Endothelial cell of umbilical vein (primary cell): Measurements from ENCODE around the gene GNAQ. TPM values are rescaled to one million over a fixed set of nuclear protein-coding genes. Genes with fewer than 3 reads are reported as not detected.
"Not testable (repeated sequence)": the region's sequence is repeated elsewhere in the genome, so short reads cannot be mapped to it uniquely, and the experiment has no call there.

Experiments
- BruUV-seq: library from RNA; stranded (reverse); fragments of 400-500 nt; replicated peaks from 2 replicates; lab custom pipeline; 2021; lab: Mats Ljungman, UMichigan
- CTCF ChIA-PET: fragments of 300-600, 350-600 bp; sonication (Branson Sonifier 250); formaldehyde crosslinking; loops from one replicate; lab custom pipeline; 2021; ENCODE audit warnings: antibody characterized with exemption, inconsistent platforms; lab: Charles Lee
- POLR2A ChIA-PET: fragments of 300-600, 350-600 bp; sonication (Branson Sonifier 250); formaldehyde crosslinking; loops from one replicate; lab custom pipeline; 2021; ENCODE audit warnings: antibody characterized with exemption, inconsistent platforms; lab: Charles Lee
- DNase-seq: peaks from one replicate; pipeline ENCODE4 v3.0.0-alpha.2; 2011; ENCODE audit warnings: low read depth, low spot score
- FAIRE-seq: peaks from 2 replicates; lab custom pipeline; 2011; peaks lifted over from hg19 to GRCh38; lab: Jason Lieb, UNC
- H2AFZ ChIP-seq: 2 replicates; pipeline ENCODE4 v1.6.0; 2012; ENCODE audit warnings: low read depth, low read length, control low read depth, inconsistent platforms
- H3K27ac ChIP-seq: 2 replicates; pipeline ENCODE4 v1.5.1; 2011; ENCODE audit warnings: low read depth, mild to moderate bottlenecking, control low read depth, low read length, moderate library complexity; ENCODE audit not compliant: insufficient read depth
- H3K27me3 ChIP-seq, 2 experiments: 2 replicates each; pipeline versions ENCODE4 v1.6.0 to v1.6.1; 2011; ENCODE audit warnings: low read length in 2 of 2, mixed read lengths in 1 of 2; ENCODE audit not compliant: control insufficient read depth in 2 of 2, insufficient read depth in 2 of 2
- H3K36me3 ChIP-seq, 2 experiments: 2 replicates in 1 of 2; 3 replicates in 1 of 2; pipeline ENCODE4 v1.5.1; 2011; ENCODE audit warnings: low read length in 2 of 2, mild to moderate bottlenecking in 1 of 2, moderate library complexity in 1 of 2; ENCODE audit not compliant: control insufficient read depth in 2 of 2, insufficient read depth in 2 of 2; ENCODE audit errors: extremely low read depth in 1 of 2
- H3K4me1 ChIP-seq: 3 replicates; pipeline ENCODE4 v1.5.1; 2011; ENCODE audit warnings: mild to moderate bottlenecking, low read length; ENCODE audit not compliant: control insufficient read depth, insufficient read depth; ENCODE audit errors: extremely low read depth
- H3K4me2 ChIP-seq: 2 replicates; pipeline ENCODE4 v1.6.1; 2011; ENCODE audit warnings: low read length, control low read depth, mixed read lengths; ENCODE audit not compliant: insufficient read depth
- H3K4me3 ChIP-seq, 3 experiments: fragments of 200-600 bp in 1 of 3; sonication (generic), shearing (Covaris generic) in 1 of 3; replicated peaks in 1 of 3; 2 replicates each; pipeline ENCODE4 v1.5.1; 2011 to 2016; ENCODE audit warnings: control low read depth in 3 of 3, low read length in 3 of 3, mild to moderate bottlenecking in 2 of 3, inconsistent platforms in 1 of 3, low read depth in 1 of 3, moderate library complexity in 1 of 3; ENCODE audit not compliant: insufficient read depth in 1 of 3
- H3K79me2 ChIP-seq: 2 replicates; pipeline ENCODE4 v1.6.0; 2012; ENCODE audit warnings: low read length, inconsistent platforms; ENCODE audit not compliant: control insufficient read depth, insufficient read depth
- H3K9ac ChIP-seq: replicated peaks from 2 replicates; pipeline ENCODE3; 2011; ENCODE audit warnings: low read length, control low read depth; ENCODE audit not compliant: insufficient read depth; ENCODE audit errors: extremely low read depth
- H3K9me1 ChIP-seq: replicated peaks from 3 replicates; pipeline ENCODE4 v1.6.0; 2011; ENCODE audit warnings: mild to moderate bottlenecking, low read length; ENCODE audit not compliant: control insufficient read depth, insufficient read depth; ENCODE audit errors: extremely low read depth
- H3K9me3 ChIP-seq: replicated peaks from 2 replicates; pipeline ENCODE4 v1.5.1; 2012; ENCODE audit warnings: low read length, inconsistent platforms; ENCODE audit not compliant: control insufficient read depth, insufficient read depth
- H4K20me1 ChIP-seq: replicated peaks from 2 replicates; pipeline ENCODE3; 2011; ENCODE audit warnings: mild to moderate bottlenecking, low read length; ENCODE audit not compliant: control insufficient read depth, insufficient read depth; ENCODE audit errors: extremely low read depth
- EZH2 ChIP-seq: IDR thresholded peaks from 2 replicates; pipeline ENCODE4 v1.6.1; 2012; ENCODE audit warnings: borderline replicate concordance, low read depth, mild to moderate bottlenecking, moderate library complexity, low read length, inconsistent platforms; ENCODE audit not compliant: severe bottlenecking
- FOS ChIP-seq: IDR thresholded peaks from 2 replicates; pipeline ENCODE4 v1.6.1; 2011; ENCODE audit warnings: mild to moderate bottlenecking, low read length, moderate library complexity, borderline replicate concordance; ENCODE audit not compliant: insufficient read depth
- GATA2 ChIP-seq: IDR thresholded peaks from 2 replicates; pipeline ENCODE4 v1.7.0; 2011; ENCODE audit warnings: low read depth, mild to moderate bottlenecking, moderate library complexity, mixed read lengths, low read length; ENCODE audit not compliant: insufficient read length, insufficient read depth
- JUN ChIP-seq: IDR thresholded peaks from 2 replicates; pipeline ENCODE4 v1.6.1; 2011; ENCODE audit warnings: borderline replicate concordance, low read depth; ENCODE audit not compliant: insufficient read length, insufficient read depth
- MYC ChIP-seq: IDR thresholded peaks from one replicate; pipeline ENCODE4 v1.6.1; 2011; ENCODE audit warnings: mild to moderate bottlenecking, low read depth, low read length
- POLR2A ChIP-seq: IDR thresholded peaks from 2 replicates; pipeline ENCODE4 v1.6.1; 2012; ENCODE audit warnings: low read depth, mild to moderate bottlenecking, control low read depth, low read length
- POLR2AphosphoS5 ChIP-seq: IDR thresholded peaks from 2 replicates; pipeline ENCODE4 v1.6.1; 2012; ENCODE audit warnings: low read depth, mild to moderate bottlenecking, control low read depth, low read length, moderate library complexity; ENCODE audit not compliant: insufficient read depth
- dilution Hi-C: fragments of 300-500 bp; cut with MboI; formaldehyde crosslinking; loops from one replicate; pipeline ENCODE4 v1.15.0; 2019; ENCODE audit warnings: low sequenced_read_pairs; ENCODE audit not compliant: extremely low pct_ligation_motif_present
- intact Hi-C: fragments of 100-400 bp; cut with micrococcal nuclease; formaldehyde crosslinking; loops from one replicate; pipeline ENCODE4 v1.10.0; 2022
- polyA plus RNA-seq, 4 experiments: library from polyadenylated mRNA; depleted of rRNA in 3 of 4; stranded (reverse) in 3 of 4; unstranded in 1 of 4; fragments of >200 nt; gene quantifications; 2 replicates each; pipeline versions ENCODE4 v1.2.1 to v1.2.3, GENCODE V29; 2011 to 2012; ENCODE audit warnings: missing spikeins in 1 of 4
- total RNA-seq: library from RNA; stranded (reverse); gene quantifications from 2 replicates; pipeline ENCODE4 v1.2.3, GENCODE V29; 2021
- TF ChIP-seq, protein P1 (sequence below): IDR thresholded peaks from 2 replicates; pipeline ENCODE4 v1.6.1; 2011; ENCODE audit not compliant: insufficient read depth, insufficient read length
- TF ChIP-seq, protein P2 (sequence below), 2 donors: IDR thresholded peaks; 1 replicate in 1 of 2; 2 replicates in 1 of 2; pipeline ENCODE4 v1.5.1; 2011; ENCODE audit warnings: low read length in 2 of 2, mild to moderate bottlenecking in 2 of 2, moderate library complexity in 2 of 2, control low read depth in 1 of 2, inconsistent platforms in 1 of 2, low read depth in 1 of 2; ENCODE audit not compliant: insufficient read depth in 1 of 2; ENCODE audit errors: extremely low read depth in 1 of 2

The GNAQ gene
- total and polyA plus RNA-seq, 2 donors (not counting 3 experiments of a cell fraction or from before 2014, with no cell fraction given) = 26.1 to 67.3 TPM

DNA sequence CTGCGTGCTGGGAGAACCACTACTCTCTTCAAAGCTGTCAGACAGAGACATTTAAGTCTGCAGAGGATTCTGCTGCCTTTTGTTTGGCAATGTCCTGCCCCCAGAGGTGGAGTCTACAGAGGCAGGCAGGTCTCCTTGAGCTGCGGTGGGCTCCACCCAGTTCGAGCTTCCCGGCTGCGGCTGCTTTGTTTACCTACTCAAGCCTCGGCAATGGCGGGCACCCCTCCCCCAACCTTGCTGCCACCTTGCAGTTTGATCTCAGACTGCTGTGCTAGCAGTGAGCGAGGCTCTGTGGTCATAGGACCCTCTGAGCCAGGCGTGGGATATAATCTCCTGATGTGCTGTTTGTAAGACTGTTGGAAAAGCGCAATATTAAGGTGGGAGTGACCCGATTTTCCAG is 343.9 kb downstream of the GNAQ start:
- H3K9me3 ChIP-seq, intact Hi-C loops, H3K9me1 ChIP-seq, H3K9ac ChIP-seq, dilution Hi-C loops, H3K4me2 ChIP-seq, H3K79me2 ChIP-seq, CTCF ChIA-PET, POLR2A ChIA-PET, H3K27ac ChIP-seq, H3K4me1 ChIP-seq, H3K27me3 ChIP-seq, BruUV-seq, H3K4me3 ChIP-seq, H2AFZ ChIP-seq, H4K20me1 ChIP-seq, H3K36me3 ChIP-seq, DNase-seq, FAIRE-seq: not testable (repeated sequence)

DNA sequence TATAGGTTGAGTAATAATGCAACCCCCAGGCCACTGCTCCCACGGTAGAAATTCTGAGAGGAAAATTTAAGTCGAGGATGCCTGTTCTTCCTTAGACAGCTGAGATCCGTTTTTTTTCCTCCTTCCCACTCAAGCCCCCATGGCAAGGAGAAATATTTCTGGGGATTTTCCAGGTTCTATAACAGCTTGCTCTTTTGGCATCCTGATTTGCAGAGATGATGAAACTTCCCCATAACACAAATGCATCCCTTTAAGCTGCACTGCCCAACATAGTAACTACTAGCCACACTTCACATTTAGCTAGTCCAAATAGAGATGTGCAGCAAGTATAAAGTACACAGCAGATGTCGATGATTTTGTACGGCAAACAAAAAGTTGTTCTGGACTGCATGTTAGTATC is 351.0 kb downstream of the GNAQ start:
- intact Hi-C loops (no loop called here), dilution Hi-C loops (no loop called here)
- no peaks in the 10 kb centered on the region for H3K9me1 ChIP-seq
- no peaks in the 10 kb centered on the region for H3K36me3 ChIP-seq
- H3K4me2 ChIP-seq = no peak overlapping the region
- no peak overlapping the region for H2AFZ ChIP-seq
- H3K9me3 ChIP-seq = no peaks in the 10 kb centered on the region
- no peaks in the 10 kb centered on the region for H4K20me1 ChIP-seq
- H3K4me3 ChIP-seq = no peak overlapping the region
- H3K79me2 ChIP-seq = no peaks in the 10 kb centered on the region
- TF ChIP-seq, protein P1, sequence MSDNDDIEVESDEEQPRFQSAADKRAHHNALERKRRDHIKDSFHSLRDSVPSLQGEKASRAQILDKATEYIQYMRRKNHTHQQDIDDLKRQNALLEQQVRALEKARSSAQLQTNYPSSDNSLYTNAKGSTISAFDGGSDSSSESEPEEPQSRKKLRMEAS = no peak
- TF ChIP-seq JUN (no peak), FOS (no peak), GATA2 (no peak), EZH2 (no peak), POLR2AphosphoS5 (no peak), POLR2A (no peak), MYC (no peak)
- TF ChIP-seq, protein P2, sequence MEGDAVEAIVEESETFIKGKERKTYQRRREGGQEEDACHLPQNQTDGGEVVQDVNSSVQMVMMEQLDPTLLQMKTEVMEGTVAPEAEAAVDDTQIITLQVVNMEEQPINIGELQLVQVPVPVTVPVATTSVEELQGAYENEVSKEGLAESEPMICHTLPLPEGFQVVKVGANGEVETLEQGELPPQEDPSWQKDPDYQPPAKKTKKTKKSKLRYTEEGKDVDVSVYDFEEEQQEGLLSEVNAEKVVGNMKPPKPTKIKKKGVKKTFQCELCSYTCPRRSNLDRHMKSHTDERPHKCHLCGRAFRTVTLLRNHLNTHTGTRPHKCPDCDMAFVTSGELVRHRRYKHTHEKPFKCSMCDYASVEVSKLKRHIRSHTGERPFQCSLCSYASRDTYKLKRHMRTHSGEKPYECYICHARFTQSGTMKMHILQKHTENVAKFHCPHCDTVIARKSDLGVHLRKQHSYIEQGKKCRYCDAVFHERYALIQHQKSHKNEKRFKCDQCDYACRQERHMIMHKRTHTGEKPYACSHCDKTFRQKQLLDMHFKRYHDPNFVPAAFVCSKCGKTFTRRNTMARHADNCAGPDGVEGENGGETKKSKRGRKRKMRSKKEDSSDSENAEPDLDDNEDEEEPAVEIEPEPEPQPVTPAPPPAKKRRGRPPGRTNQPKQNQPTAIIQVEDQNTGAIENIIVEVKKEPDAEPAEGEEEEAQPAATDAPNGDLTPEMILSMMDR (IDR thresholded peaks at IDR 0.05; ENCODE audit: extremely low read depth in 1 of 2, insufficient read depth in 1 of 2, low read depth in 1 of 2, low read length in 2 of 2) = no peak
- FAIRE-seq = no peak
- CTCF ChIA-PET = no interaction called here
- no peak overlapping the region for H3K27ac ChIP-seq
- POLR2A ChIA-PET = no interaction called here
- no peak for DNase-seq
- no TSS peak for BruUV-seq
- no peaks in the 10 kb centered on the region for H3K4me1 ChIP-seq
- H3K27me3 ChIP-seq = no peaks in the 10 kb centered on the region
- H3K9ac ChIP-seq = no peak overlapping the region
